Stimulated activated CD8-positive, alpha-beta memory T cell treated with anti-CD3 and anti-CD28 coated beads, Interleukin-15, amount 100 ng/mL, for 24 hours (primary cell): ENCODE results near the gene ZFYVE28.

Experiments
- DNase-seq: peaks from one replicate; pipeline ENCODE4 v3.0.0-alpha.2; 2020; ENCODE audit warnings: low read depth

ZFYVE28 gene

GRCh38 chr4:2303121-2303685 is 115.2 kb downstream of the ZFYVE28 start:
- DNase-seq, result no peak

DNA sequence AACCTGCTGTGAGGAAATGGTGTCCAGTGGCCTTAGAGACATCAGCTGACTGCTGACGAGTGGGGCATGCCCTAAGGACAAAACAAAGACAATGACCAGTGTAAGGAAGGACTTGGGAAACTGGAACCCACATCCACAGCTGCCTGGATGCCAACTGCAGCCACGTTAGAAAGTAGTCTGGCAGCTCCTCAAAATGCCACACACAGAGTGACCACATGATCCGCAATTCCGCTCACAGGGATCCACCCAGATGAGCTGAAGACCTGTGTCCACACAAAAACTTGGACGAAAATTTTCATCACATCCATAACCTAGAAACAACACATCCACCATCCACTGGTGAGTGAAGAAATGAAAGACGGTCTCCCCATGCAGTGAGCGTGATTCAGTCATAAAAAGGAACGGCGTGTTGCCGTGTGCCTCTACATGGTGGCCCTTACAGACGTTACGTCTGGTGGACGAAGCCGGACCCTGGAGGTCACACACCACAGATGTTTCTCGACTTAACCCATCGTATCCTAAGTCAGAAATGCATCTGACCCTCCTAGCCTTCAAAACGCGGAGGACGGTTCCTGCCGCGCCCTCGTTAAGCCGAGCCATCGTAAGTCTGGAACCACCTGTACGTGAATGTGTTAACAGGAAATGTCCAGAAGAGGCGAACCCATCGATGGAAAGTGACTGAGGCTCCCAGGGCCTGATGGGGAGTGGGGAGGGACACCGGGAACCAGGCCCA is 115.9 kb downstream of the ZFYVE28 start:
- DNase-seq, result no peak

DNA sequence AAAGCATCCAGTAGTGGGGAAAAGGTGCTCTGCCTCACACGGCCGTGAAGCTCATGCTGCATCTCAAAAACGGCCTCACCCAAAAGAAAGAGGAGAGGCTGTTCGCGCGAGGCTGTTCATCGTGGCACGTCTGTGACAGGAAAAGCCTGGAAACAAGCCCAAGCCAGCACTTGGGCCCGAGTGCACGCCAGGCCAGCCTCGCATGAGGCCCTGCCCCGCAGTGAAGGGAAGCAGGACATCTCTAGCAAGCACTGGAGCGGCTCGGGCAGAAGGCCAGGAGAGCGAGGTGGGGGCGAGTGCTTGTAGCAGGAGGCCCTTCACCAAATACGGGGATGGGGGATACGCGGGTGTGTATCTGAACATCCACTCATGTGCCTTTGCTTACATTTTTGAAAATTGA is 116.6 kb downstream of the ZFYVE28 start:
- DNase-seq, result no peak

DNA sequence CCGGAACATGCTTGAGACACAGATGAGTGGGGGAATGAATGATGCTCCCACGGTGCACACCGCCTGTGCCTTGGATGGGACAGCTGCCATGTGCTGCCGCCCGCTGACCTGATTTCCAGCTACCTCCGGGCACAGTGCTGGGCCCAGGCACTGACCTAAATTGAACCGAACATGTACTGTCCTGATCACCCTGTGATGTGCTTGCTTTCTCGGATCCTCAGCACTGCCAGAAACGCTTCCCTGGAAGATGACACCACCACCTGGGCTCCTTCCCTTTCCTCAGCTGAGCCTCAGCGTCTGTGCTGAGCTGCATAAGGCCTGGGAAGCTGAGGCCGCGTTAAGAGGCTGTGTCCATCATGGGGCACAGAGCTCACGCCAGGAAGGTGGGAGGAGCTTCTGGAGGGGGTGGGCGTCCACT is 117.2 kb downstream of the ZFYVE28 start:
- no peak for DNase-seq

DNA sequence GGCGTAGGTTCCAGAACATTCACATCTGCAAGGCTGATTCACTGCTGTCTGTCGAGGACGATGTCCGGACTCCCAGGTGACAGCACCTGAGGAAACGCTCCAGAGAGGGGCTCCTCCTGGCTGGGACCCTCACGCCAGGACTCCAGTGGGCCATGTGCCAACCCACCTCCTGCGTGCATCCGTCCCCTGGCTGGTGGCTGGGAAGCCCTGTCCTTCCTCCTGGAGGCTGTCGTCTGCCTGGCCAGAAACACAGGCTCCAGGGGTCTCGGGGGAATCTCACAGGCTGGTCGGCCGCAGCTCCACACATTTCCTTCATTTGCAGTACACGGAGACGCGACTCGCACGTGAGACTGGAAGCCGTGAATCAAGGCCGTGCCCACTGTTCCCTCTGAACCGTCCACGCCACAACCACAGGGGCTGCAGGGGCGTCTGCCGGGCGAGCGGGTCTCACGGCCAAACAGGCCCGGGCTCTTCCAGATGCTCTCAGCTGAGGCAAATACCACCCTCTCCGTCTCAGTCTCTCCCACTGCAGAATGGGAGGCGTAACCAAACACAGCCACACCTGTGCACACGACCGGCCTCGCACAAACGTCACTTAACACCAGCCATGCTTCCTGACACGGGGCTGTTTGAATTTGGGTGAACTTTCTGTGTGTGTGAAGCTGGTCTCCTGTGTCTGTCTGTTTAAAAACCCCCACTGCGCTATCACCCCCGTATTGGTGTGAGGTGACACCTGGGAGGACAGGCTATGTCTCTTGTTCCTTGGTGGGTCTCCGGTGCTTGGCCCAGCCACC is 117.8 kb downstream of the ZFYVE28 start:
- no peak for DNase-seq

DNA sequence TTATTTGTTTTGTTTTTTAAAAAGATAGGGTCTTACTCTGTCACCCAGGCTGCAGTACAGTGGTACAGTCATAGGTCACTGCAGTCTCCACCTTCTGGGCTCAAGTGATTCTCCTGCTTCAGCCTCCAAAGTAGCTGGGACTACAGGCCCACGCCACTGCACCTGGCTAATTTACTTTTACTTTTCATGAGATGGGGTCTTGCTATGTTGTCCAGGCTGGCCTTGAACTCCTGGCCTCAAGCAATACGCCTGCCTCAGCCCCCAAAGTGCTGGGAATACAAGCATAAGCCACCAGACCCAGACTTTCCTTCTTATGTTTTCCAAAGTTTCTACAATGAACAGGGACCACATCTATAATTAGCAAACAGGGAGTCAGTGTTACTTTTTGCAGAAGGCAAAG is 118.7 kb downstream of the ZFYVE28 start:
- DNase-seq, result no peak

GRCh38 chr4:2298532-2298991 is 119.9 kb downstream of the ZFYVE28 start:
- DNase-seq, result no peak

DNA sequence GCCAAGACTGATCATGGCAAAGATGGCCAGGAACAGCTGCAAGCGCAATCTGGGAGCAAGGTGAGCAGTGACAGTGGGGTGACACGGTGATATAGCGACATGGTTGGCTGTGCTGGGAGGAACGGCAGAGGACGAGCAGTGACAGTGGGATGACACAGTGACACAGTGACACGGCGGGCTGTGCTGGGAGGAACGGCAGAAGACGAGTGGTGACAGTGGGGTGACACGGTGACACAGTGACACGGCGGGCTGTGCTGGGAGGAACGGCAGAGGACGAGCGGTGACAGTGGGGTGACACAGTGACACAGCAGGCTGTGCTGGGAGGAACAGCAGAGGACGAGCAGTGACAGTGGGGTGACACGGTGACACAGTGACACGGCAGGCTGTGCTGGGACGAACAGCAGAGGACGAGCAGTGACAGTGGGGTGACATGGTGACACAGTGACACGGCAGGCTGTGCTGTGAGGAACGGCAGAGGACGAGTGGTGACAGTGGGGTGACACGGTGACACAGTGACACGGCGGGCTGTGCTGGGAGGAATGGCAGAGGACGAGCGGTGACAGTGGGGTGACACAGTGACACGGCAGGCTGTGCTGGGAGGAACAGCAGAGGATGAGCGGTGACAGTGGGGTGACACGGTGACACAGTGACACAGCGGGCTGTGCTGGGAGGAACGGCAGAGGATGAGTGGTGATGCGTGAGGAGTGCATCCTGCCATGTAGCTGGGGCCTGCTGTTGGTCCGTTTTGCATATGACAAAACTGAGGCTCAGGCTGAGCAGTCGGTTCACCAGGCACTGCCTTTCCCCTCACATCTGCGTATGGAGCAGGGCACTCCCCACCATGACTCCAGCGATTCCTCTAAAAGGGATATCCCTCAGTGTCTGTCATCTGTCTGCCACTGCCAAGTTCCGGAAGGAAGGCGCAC is 120.6 kb downstream of the ZFYVE28 start:
- no peak for DNase-seq

DNA sequence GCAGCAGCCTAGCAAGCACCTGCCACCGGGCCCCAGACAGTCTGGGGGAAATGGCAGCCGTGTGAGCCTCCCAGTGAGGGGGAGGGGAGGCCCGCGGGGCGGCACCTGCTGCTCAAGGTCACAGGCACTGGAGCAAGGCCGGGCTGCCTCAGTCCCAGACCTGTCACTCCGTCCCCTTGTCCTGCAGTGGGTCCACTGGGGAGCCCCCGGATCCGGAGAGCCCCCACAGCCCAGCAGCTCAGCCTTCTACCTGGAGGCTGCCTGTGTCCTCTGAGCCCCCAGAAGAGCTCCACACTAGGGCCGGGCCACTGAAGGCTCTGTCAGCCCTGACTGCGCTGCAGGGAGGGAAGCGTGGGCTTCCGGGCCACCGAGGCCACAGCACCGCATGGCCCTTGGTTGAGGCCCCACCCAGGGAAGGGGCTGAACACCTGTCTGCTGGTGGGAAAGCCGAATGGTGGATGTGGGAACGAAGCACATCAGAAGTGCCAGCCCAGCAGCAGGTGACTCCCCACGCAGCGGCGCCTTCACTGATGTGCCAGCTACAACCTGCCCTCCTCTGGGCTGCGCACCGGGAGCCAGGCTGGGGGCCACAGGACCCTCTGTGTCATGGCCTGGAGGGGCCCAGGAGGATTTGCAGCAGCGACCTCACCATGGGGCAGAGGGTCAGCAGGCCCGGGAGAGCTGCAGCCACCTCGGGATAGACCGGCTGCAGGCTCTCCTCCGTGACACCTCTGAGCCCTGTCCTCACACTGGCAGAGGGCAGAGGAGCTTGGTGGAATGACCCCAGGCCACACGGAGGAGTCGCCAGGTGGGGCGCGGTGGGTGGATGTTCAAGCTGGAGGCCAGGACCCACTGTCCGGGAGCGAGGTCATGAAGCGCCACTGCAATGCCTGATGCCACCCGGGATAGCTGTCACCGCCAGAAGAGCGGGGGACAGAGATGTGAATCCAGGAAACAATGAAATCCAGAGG is 121.5 kb downstream of the ZFYVE28 start:
- DNase-seq, result no peak

- no peak for DNase-seq
These were observed 122.5 kb downstream of the ZFYVE28 start for GRCh38 chr4:2295900-2296442.

DNA sequence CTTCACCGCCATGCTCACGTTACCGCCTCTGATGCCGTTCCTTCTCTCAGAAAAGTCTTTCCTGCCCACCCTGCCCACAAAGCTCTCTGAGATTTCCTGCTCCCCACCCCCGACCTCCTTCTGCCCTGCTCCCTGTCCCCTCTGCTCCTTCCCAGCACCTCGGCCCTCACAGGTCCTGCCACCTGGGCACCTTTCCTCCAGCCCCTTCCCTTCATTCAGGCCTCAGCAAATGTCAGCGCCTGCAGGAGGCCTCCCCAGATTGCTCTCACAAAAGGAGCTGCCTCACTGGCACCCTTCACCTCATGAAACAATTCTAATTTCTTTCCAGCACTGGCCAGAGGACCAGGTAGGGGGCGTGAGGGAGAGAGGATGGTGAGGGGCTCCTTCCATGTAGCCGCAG is 122.9 kb downstream of the ZFYVE28 start:
- no peak for DNase-seq

DNA sequence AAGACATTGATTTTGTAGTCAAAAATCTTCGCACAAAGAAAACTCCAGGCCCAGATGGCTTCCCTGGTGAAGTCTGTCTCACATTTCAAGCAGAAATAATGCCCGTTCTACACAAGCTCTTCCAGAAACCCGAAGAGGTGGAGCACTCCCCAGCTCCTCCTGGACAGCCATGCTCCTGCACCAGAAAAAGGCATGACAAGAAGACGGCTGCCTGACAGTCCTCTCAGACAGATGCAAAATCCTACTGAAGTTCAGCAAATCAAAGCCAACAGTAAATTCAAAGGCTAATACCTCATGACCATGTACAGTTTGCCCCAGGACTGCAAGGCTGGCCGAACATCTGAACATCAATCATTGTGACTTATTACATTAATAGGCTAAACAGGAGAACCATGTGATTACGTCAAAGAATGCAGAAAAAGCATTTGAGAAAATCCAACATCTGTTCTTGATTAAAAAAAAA is 125.8 kb downstream of the ZFYVE28 start:
- DNase-seq, result no peak

- DNase-seq, result no peak
These were observed 126.5 kb downstream of the ZFYVE28 start for GRCh38 chr4:2291705-2292645.

DNA sequence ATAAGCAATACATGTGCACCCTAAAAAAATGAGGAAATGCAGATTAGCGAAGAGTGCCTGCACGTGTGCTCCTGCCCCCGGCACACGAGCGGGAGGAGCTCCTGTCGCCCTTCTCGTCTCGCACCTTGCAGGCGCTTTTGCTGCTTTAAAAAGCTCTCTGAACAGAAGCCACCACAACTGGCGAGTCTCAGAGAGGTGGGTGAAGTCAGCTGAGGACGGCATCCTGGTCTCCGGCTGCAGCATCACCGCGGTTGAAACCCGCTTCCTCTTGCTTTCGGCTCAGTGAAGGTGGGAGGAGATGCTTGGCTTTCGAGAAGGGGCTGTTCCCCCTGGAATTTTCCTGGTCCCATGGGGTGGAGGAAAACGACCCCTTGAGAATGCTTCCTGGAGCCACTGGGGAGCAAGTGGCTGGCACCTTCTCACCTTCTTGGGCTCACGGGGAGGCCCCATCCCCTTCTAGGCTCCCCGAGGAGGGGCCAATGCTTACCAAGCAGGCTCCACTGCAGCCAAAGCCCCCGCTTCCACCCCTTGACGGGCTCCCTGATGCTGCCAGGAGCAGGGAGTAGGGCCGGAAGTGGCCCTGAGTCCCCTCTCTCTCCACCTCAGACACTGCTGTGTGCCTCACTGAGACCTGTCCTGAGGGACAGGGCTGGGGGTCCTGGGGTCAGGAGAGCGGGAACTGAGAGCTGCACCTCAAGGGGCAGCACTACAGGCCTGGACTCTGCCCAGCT is 127.3 kb downstream of the ZFYVE28 start:
- peak; percentile 22 for DNase-seq

- no peak for DNase-seq
These were observed 128.0 kb downstream of the ZFYVE28 start for GRCh38 chr4:2290488-2290887.

- DNase-seq, result no peak
These were observed 128.5 kb downstream of the ZFYVE28 start for GRCh38 chr4:2289955-2290333.

DNA sequence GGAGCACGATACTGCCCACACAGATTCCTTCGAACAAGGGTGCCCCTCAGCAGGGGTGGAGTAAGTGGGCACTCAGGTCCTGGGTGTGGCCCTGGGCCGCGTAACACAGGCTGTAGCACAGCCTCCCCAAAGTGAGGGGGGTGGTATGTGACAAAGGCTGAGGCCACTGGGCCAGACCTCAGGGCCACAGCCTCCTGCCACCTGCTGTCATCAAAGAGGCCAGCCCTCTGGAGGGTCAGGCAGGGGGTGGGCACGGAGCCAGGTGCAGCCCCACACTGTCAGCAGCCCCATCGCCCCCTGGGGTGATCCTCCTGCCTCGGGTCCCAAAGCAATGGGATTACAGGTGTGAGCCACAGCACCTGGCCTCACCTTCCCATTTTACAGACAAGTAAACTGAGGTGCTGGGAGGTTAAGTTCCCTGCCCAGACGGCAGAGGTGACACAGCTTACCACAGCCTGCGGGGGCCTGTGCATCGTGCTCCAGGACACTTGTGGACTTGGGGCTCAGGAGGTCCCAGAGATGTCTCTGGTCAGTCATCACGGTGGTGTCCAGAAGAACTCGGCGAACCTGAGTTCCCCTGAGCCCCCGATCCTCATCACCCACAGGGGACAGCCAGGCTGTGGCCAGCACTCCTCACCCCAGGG is 129.0 kb downstream of the ZFYVE28 start:
- DNase-seq, result no peak

DNA sequence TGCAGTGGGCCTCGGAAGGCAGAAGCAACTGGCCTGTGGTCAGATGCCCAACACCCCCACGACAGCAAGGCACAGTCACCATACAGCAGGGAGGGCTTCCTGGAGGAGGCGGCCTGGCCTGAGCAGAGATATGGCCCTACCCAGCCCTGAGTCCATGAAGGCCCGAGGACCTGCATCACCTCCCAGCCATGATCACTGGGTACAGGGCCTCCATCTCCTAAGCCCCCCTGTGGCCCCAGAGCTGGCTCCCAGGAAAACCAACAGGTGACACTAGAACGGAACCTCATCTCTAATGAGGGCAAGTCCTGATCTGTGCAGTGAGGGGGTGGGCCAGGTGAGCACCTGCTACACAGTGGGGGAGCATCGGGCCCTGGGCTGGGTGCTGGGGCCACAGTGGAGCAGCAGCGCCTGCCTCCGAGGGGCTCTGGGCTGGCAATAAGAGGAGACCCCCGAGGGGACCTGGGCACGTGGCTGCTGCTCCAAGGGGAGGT is 130.3 kb downstream of the ZFYVE28 start:
- no peak for DNase-seq
